HEK293T (cell line): ENCODE results near the gene RNU5B-1.
A peak's percentile ranks its signal among the peaks of the same experiment; 100 is the strongest.

Experiments
- CTCF ChIA-PET: fragments of 350-600 bp; formaldehyde crosslinking; extraction: SDS; loops from one replicate; lab custom pipeline; 2021; ENCODE audit warnings: antibody characterized with exemption, inconsistent platforms; lab: Yijun Ruan, JAX
- POLR2A ChIA-PET: fragments of 350-600 bp; formaldehyde crosslinking; extraction: SDS; loops from one replicate; lab custom pipeline; 2020; ENCODE audit warnings: antibody characterized with exemption, inconsistent platforms; lab: Yijun Ruan, JAX
- DNase-seq: peaks from one replicate; pipeline ENCODE4 v3.0.0; 2012; ENCODE audit warnings: mixed read lengths; ENCODE audit errors: extremely low spot score
- ARNT ChIP-seq: fragments of 450-650 bp; IDR thresholded peaks from 2 replicates; pipeline ENCODE4 v1.6.1; 2017; ENCODE audit warnings: mild to moderate bottlenecking
- BHLHE40 ChIP-seq: fragments of 450-650 bp; IDR thresholded peaks from 2 replicates; pipeline ENCODE4 v1.6.1; 2016; ENCODE audit warnings: mild to moderate bottlenecking, moderate library complexity, borderline replicate concordance
- CTBP1 ChIP-seq: fragments of 450-650 bp; IDR thresholded peaks from 2 replicates; pipeline ENCODE4 v1.6.1; 2016; ENCODE audit warnings: borderline replicate concordance
- ELF4 ChIP-seq: fragments of 450-650 bp; IDR thresholded peaks from 2 replicates; pipeline ENCODE4 v1.6.1; 2017; ENCODE audit warnings: antibody characterized with exemption
- FOXA1 ChIP-seq: fragments of 450-650 bp; IDR thresholded peaks from 2 replicates; pipeline ENCODE4 v1.6.1; 2016; ENCODE audit warnings: mild to moderate bottlenecking
- FOXK2 ChIP-seq: fragments of 450-650 bp; IDR thresholded peaks from 2 replicates; pipeline ENCODE4 v1.6.1; 2016; ENCODE audit warnings: mild to moderate bottlenecking
- FOXM1 ChIP-seq: fragments of 450-650 bp; IDR thresholded peaks from 2 replicates; pipeline ENCODE4 v1.6.1; 2017; ENCODE audit warnings: mild to moderate bottlenecking, borderline replicate concordance
- HDGF ChIP-seq: fragments of 450-650 bp; IDR thresholded peaks from 2 replicates; pipeline ENCODE4 v1.6.1; 2017; ENCODE audit warnings: antibody characterized with exemption, borderline replicate concordance
- L3MBTL2 ChIP-seq: fragments of 450-650 bp; conservative IDR thresholded peaks from 2 replicates; pipeline ENCODE4 v1.6.1; 2016; ENCODE audit warnings: mild to moderate bottlenecking
- LEF1 ChIP-seq: fragments of 450-650 bp; IDR thresholded peaks from 2 replicates; pipeline ENCODE4 v1.6.1; 2017; ENCODE audit warnings: mild to moderate bottlenecking, borderline replicate concordance
- NFRKB ChIP-seq: fragments of 450-650 bp; IDR thresholded peaks from 2 replicates; pipeline ENCODE4 v1.6.1; 2016; ENCODE audit warnings: mild to moderate bottlenecking, moderate library complexity
- SP1 ChIP-seq: fragments of 450-650 bp; IDR thresholded peaks from 2 replicates; pipeline ENCODE4 v1.6.1; 2017
- SUZ12 ChIP-seq: fragments of 450-650 bp; IDR thresholded peaks from 2 replicates; pipeline ENCODE4 v1.6.1; 2016; ENCODE audit warnings: mild to moderate bottlenecking
- TARDBP ChIP-seq: fragments of 450-650 bp; IDR thresholded peaks from 2 replicates; pipeline ENCODE4 v1.6.1; 2016
- ZNF384 ChIP-seq: fragments of 450-650 bp; IDR thresholded peaks from 2 replicates; pipeline ENCODE4 v1.6.1; 2016
- TF ChIP-seq, protein P1 (sequence below): fragments of 450-650 bp; IDR thresholded peaks from 2 replicates; pipeline ENCODE4 v1.6.1; 2016

RNU5B-1 gene

DNA sequence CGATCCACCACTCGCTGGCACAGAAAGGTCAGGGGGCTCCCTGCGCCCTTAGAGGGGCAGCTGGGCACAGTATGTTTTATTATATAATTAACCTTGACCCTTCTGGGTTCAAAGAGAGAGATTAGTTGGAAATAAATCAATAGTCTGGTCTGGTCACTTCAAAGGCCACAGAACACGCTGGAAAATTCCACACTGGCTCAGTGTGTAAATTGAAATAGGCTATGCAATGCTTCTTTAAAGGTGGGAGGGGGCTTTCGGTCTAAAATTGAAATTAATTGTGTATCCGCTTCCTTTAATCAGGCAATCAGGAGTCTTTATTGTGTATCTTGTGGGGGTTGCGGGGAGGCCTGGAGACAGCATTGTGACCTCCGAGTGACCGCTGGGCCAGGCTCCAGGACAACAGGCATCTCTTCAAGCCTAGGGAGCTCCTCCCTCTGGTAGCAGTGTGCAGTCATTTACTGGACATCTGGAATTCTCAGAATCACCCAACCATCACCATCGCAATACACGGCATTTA, 8.0 kb downstream of the RNU5B-1 start:
- ChIA-PET CTCF (interaction anchor here (0.6 to 1.2 kb wide), 5 partner anchors 14 to 138 kb away, joined by 3 to 7 read pairs (median 4); no protein-coding TSS in a partner anchor), POLR2A (interaction anchor here (0.8 to 2.8 kb wide), 2 partner anchors 8 to 15 kb away, joined by 3 to 31 read pairs; partner anchors contain the start of gene RNU5B-1)
- TF ChIP-seq, protein P1, sequence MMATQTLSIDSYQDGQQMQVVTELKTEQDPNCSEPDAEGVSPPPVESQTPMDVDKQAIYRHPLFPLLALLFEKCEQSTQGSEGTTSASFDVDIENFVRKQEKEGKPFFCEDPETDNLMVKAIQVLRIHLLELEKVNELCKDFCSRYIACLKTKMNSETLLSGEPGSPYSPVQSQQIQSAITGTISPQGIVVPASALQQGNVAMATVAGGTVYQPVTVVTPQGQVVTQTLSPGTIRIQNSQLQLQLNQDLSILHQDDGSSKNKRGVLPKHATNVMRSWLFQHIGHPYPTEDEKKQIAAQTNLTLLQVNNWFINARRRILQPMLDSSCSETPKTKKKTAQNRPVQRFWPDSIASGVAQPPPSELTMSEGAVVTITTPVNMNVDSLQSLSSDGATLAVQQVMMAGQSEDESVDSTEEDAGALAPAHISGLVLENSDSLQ = no peak
- TF ChIP-seq SP1 = no peak
- TF ChIP-seq NFRKB = no peak
- no peak for TF ChIP-seq LEF1
- no peak for TF ChIP-seq FOXM1
- no peak for TF ChIP-seq ZNF384
- no peak for TF ChIP-seq L3MBTL2
- no peak for TF ChIP-seq SUZ12
- TF ChIP-seq BHLHE40 = no peak
- TF ChIP-seq ELF4 = no peak
- no peak for TF ChIP-seq HDGF
- no peak for TF ChIP-seq ARNT
- TF ChIP-seq FOXK2 = no peak
- no peak for TF ChIP-seq TARDBP
- no peak for TF ChIP-seq FOXA1
- no peak for TF ChIP-seq CTBP1
- peak; percentile 5 for DNase-seq

DNA sequence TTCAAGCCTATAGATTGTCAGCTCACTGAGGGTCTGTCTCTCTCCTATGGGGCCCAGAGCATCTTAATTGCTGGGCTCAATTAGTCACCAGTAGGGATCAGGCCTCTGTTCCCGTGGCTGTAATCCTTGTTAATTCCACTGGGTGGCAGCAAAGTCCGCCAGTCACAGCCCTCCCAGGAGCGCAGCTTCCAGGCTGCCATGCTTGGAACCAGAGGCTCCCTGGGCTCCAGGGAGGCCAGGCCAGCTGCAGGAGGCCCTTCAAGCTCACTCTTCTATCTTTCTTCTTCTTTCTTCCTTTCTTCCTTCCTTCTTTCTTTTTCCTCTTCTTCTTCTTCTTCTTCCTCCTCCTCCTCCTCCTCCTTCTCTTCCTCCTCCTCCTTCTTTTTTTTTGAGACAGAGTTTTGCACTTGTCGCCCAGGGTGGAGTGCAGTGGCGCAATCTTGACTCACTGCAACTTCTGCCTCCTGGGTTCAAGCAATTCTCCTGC, 14.4 kb downstream of the RNU5B-1 start:
- POLR2A ChIA-PET = interaction anchor here (0.8 to 1.8 kb wide), 4 partner anchors 14 to 132 kb away, joined by 3 to 15 read pairs (median 5); partner anchors contain the start of gene RNU5B-1
- TF ChIP-seq FOXA1 (no peak), FOXM1 (no peak), L3MBTL2 (no peak), CTBP1 (no peak), SP1 (no peak), SUZ12 (no peak), ELF4 (no peak)
- CTCF ChIA-PET = interaction anchor here (0.5 to 1.9 kb wide), 11 partner anchors 9 to 267 kb away, joined by 3 to 40 read pairs (median 5); no protein-coding TSS in a partner anchor
- peak; percentile 89 for DNase-seq

DNA sequence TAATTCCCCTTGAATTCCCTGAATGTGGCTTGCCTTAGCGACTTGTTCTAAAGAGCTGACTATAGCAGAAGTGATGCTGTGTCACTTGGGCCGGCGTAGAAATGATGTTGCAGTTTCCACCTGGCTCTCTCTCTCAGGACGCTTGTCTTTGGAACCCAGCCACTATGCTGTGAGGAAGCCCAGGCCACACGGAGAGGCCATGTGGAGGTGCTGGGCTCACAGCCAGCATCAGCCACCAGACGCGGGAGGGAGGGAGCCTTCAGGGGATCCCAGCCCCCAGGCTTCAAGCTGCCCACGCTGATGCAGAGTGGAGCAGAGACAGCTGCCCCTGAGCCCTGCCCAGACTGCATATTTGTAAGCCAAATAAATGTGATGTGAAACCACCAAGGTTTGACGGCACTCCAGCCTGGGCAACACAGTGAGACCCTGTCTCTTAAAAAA, 18.6 kb downstream of the RNU5B-1 start:
- POLR2A ChIA-PET = interaction anchor here (3.6 kb wide), 1 partner anchor 18 kb away, joined by 31 read pairs; the partner anchor contains the start of gene RNU5B-1

DNA sequence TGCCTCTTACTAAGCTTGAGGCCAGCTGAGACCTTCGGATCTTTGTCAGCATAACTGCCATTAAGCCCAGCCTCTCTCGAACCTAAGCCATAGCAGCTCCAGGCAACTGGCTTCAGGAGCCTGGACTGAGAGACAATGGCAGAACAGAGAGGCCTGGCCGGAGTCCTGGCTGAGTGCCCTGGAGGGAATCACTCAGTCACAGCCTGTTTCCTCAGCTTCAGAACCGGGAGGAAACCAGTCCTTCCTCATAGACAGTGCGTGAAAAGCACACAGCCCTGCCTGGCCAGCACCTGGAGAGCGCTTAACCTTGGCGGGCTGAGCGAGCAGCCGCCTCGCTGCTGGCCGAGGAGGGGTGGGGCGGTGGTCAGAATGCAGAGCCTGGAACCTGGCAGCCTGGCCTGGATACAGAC, 21.6 kb downstream of the RNU5B-1 start:
- ChIA-PET POLR2A (no interaction called here), CTCF (interaction anchor here (0.8 to 2.1 kb wide), 3 partner anchors 13 to 59 kb away, joined by 4 to 7 read pairs (median 4); no protein-coding TSS in a partner anchor)
- no peak for DNase-seq
- TF ChIP-seq TARDBP (no peak), SP1 (no peak), LEF1 (no peak), ARNT (no peak), ZNF384 (no peak), FOXA1 (no peak), BHLHE40 (no peak), NFRKB (no peak), CTBP1 (no peak), FOXM1 (no peak)
- TF ChIP-seq, protein P1 = no peak

More for the DNA sequence above, 18.6 kb downstream of the RNU5B-1 start:
- DNase-seq = no peak
- CTCF ChIA-PET = interaction anchor here (3.8 kb wide), 1 partner anchor 62 kb away, joined by 23 read pairs; no protein-coding TSS in a partner anchor
- TF ChIP-seq, protein P1 = no peak
- no peak for TF ChIP-seq BHLHE40
- TF ChIP-seq CTBP1 = no peak
- TF ChIP-seq ELF4 = no peak
- TF ChIP-seq LEF1 = no peak
- TF ChIP-seq FOXM1 = no peak
- TF ChIP-seq SUZ12 = no peak
- TF ChIP-seq ARNT = no peak
- no peak for TF ChIP-seq SP1
- no peak for TF ChIP-seq FOXK2
- no peak for TF ChIP-seq L3MBTL2
- no peak for TF ChIP-seq TARDBP
- TF ChIP-seq NFRKB = no peak
- no peak for TF ChIP-seq ZNF384
- no peak for TF ChIP-seq FOXA1
- no peak for TF ChIP-seq HDGF

DNA sequence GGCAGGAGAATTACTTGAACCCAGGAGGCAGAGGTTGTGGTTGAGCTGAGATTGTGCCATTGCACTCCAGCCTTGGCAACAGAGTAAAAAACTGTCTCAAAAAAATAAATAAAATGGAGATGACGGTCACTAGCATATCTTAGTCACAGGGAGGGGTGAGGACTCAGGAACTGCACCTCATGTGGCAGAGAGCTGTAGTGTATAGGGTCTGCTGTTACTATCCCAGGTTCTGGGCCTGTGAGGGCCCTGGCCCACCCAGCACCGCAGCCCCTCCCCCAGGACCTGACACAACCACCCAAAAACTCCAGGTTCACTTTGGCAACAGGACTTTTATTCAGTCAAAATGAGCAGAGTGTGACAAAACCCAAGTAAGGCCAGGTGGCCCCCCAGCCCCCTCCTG, 22.3 kb downstream of the RNU5B-1 start:
- DNase-seq = no peak
- CTCF ChIA-PET = interaction anchor here (2.1 kb wide), 1 partner anchor 58 kb away, joined by 7 read pairs; no protein-coding TSS in a partner anchor
- TF ChIP-seq ELF4 (no peak), NFRKB (no peak), LEF1 (no peak), CTBP1 (no peak), SP1 (no peak), ARNT (no peak), HDGF (no peak)
- TF ChIP-seq, protein P1 = no peak
- POLR2A ChIA-PET = interaction anchor here (1.2 to 1.3 kb wide), 2 partner anchors 22 to 58 kb away, joined by 3 to 7 read pairs; partner anchors contain the start of gene RNU5B-1
